Endothelial cell of umbilical vein (primary cell): ENCODE results near the gene EFHC1. TPM values are rescaled to one million over a fixed set of nuclear protein-coding genes. Genes with fewer than 3 reads are reported as not detected.

ENCODE experiments used
- BruUV-seq: library from RNA; stranded (reverse); fragments of 400-500 nt; replicated peaks from 2 replicates; lab custom pipeline; 2021; lab: Mats Ljungman, UMichigan
- CTCF ChIA-PET: fragments of 300-600, 350-600 bp; sonication (Branson Sonifier 250); formaldehyde crosslinking; loops from one replicate; lab custom pipeline; 2021; ENCODE audit warnings: antibody characterized with exemption, inconsistent platforms; lab: Charles Lee
- POLR2A ChIA-PET: fragments of 300-600, 350-600 bp; sonication (Branson Sonifier 250); formaldehyde crosslinking; loops from one replicate; lab custom pipeline; 2021; ENCODE audit warnings: antibody characterized with exemption, inconsistent platforms; lab: Charles Lee
- DNase-seq: peaks from one replicate; pipeline ENCODE4 v3.0.0-alpha.2; 2011; ENCODE audit warnings: low read depth, low spot score
- FAIRE-seq: peaks from 2 replicates; lab custom pipeline; 2011; peaks lifted over from hg19 to GRCh38; lab: Jason Lieb, UNC
- H2AFZ ChIP-seq: 2 replicates; pipeline ENCODE4 v1.6.0; 2012; ENCODE audit warnings: low read depth, low read length, control low read depth, inconsistent platforms
- H3K27ac ChIP-seq: 2 replicates; pipeline ENCODE4 v1.5.1; 2011; ENCODE audit warnings: low read depth, mild to moderate bottlenecking, control low read depth, low read length, moderate library complexity; ENCODE audit not compliant: insufficient read depth
- H3K27me3 ChIP-seq, 2 experiments: 2 replicates each; pipeline versions ENCODE4 v1.6.0 to v1.6.1; 2011; ENCODE audit warnings: low read length in 2 of 2, mixed read lengths in 1 of 2; ENCODE audit not compliant: control insufficient read depth in 2 of 2, insufficient read depth in 2 of 2
- H3K36me3 ChIP-seq, 2 experiments: 2 replicates in 1 of 2; 3 replicates in 1 of 2; pipeline ENCODE4 v1.5.1; 2011; ENCODE audit warnings: low read length in 2 of 2, mild to moderate bottlenecking in 1 of 2, moderate library complexity in 1 of 2; ENCODE audit not compliant: control insufficient read depth in 2 of 2, insufficient read depth in 2 of 2; ENCODE audit errors: extremely low read depth in 1 of 2
- H3K4me1 ChIP-seq: 3 replicates; pipeline ENCODE4 v1.5.1; 2011; ENCODE audit warnings: mild to moderate bottlenecking, low read length; ENCODE audit not compliant: control insufficient read depth, insufficient read depth; ENCODE audit errors: extremely low read depth
- H3K4me2 ChIP-seq: 2 replicates; pipeline ENCODE4 v1.6.1; 2011; ENCODE audit warnings: low read length, control low read depth, mixed read lengths; ENCODE audit not compliant: insufficient read depth
- H3K4me3 ChIP-seq, 3 experiments: fragments of 200-600 bp in 1 of 3; sonication (generic), shearing (Covaris generic) in 1 of 3; replicated peaks in 1 of 3; 2 replicates each; pipeline ENCODE4 v1.5.1; 2011 to 2016; ENCODE audit warnings: control low read depth in 3 of 3, low read length in 3 of 3, mild to moderate bottlenecking in 2 of 3, inconsistent platforms in 1 of 3, low read depth in 1 of 3, moderate library complexity in 1 of 3; ENCODE audit not compliant: insufficient read depth in 1 of 3
- H3K79me2 ChIP-seq: 2 replicates; pipeline ENCODE4 v1.6.0; 2012; ENCODE audit warnings: low read length, inconsistent platforms; ENCODE audit not compliant: control insufficient read depth, insufficient read depth
- H3K9ac ChIP-seq: replicated peaks from 2 replicates; pipeline ENCODE3; 2011; ENCODE audit warnings: low read length, control low read depth; ENCODE audit not compliant: insufficient read depth; ENCODE audit errors: extremely low read depth
- H3K9me1 ChIP-seq: replicated peaks from 3 replicates; pipeline ENCODE4 v1.6.0; 2011; ENCODE audit warnings: mild to moderate bottlenecking, low read length; ENCODE audit not compliant: control insufficient read depth, insufficient read depth; ENCODE audit errors: extremely low read depth
- H3K9me3 ChIP-seq: replicated peaks from 2 replicates; pipeline ENCODE4 v1.5.1; 2012; ENCODE audit warnings: low read length, inconsistent platforms; ENCODE audit not compliant: control insufficient read depth, insufficient read depth
- H4K20me1 ChIP-seq: replicated peaks from 2 replicates; pipeline ENCODE3; 2011; ENCODE audit warnings: mild to moderate bottlenecking, low read length; ENCODE audit not compliant: control insufficient read depth, insufficient read depth; ENCODE audit errors: extremely low read depth
- EZH2 ChIP-seq: IDR thresholded peaks from 2 replicates; pipeline ENCODE4 v1.6.1; 2012; ENCODE audit warnings: borderline replicate concordance, low read depth, mild to moderate bottlenecking, moderate library complexity, low read length, inconsistent platforms; ENCODE audit not compliant: severe bottlenecking
- FOS ChIP-seq: IDR thresholded peaks from 2 replicates; pipeline ENCODE4 v1.6.1; 2011; ENCODE audit warnings: mild to moderate bottlenecking, low read length, moderate library complexity, borderline replicate concordance; ENCODE audit not compliant: insufficient read depth
- JUN ChIP-seq: IDR thresholded peaks from 2 replicates; pipeline ENCODE4 v1.6.1; 2011; ENCODE audit warnings: borderline replicate concordance, low read depth; ENCODE audit not compliant: insufficient read length, insufficient read depth
- MAX ChIP-seq: IDR thresholded peaks from 2 replicates; pipeline ENCODE4 v1.6.1; 2011; ENCODE audit not compliant: insufficient read depth, insufficient read length
- POLR2A ChIP-seq: IDR thresholded peaks from 2 replicates; pipeline ENCODE4 v1.6.1; 2012; ENCODE audit warnings: low read depth, mild to moderate bottlenecking, control low read depth, low read length
- POLR2AphosphoS5 ChIP-seq: IDR thresholded peaks from 2 replicates; pipeline ENCODE4 v1.6.1; 2012; ENCODE audit warnings: low read depth, mild to moderate bottlenecking, control low read depth, low read length, moderate library complexity; ENCODE audit not compliant: insufficient read depth
- dilution Hi-C: fragments of 300-500 bp; cut with MboI; formaldehyde crosslinking; loops from one replicate; pipeline ENCODE4 v1.15.0; 2019; ENCODE audit warnings: low sequenced_read_pairs; ENCODE audit not compliant: extremely low pct_ligation_motif_present
- intact Hi-C: fragments of 100-400 bp; cut with micrococcal nuclease; formaldehyde crosslinking; loops from one replicate; pipeline ENCODE4 v1.10.0; 2022
- polyA plus RNA-seq, 4 experiments: library from polyadenylated mRNA; depleted of rRNA in 3 of 4; stranded (reverse) in 3 of 4; unstranded in 1 of 4; fragments of >200 nt; gene quantifications; 2 replicates each; pipeline versions ENCODE4 v1.2.1 to v1.2.3, GENCODE V29; 2011 to 2012; ENCODE audit warnings: missing spikeins in 1 of 4
- total RNA-seq: library from RNA; stranded (reverse); gene quantifications from 2 replicates; pipeline ENCODE4 v1.2.3, GENCODE V29; 2021

EFHC1 gene
- total and polyA plus RNA-seq, 2 donors (not counting 3 experiments of a cell fraction or from before 2014, with no cell fraction given): 14.6 to 17.6 TPM

GRCh38 chr6:52420668-52421358 is 671 bp downstream of the EFHC1 start:
- Histone ChIP-seq H3K27ac (peak overlapping the region; percentile 84), H3K4me3 (peak overlapping the region; percentile 29 to 73 (median 72)), H4K20me1 (no peaks in the 10 kb centered on the region), H3K4me1 (peaks cover 70% of the 10 kb centered on the region), H3K9me3 (no peaks in the 10 kb centered on the region), H3K4me2 (peak overlapping the region; percentile 81), H3K9me1 (no peaks in the 10 kb centered on the region), H2AFZ (peak overlapping the region; percentile 74), H3K79me2 (no peaks in the 10 kb centered on the region), H3K36me3 (no peaks in the 10 kb centered on the region), H3K9ac (peak overlapping the region; percentile 88), H3K27me3 (no peaks in the 10 kb centered on the region)
- DNase-seq (no peak), FAIRE-seq (no peak)
- no peak for TF ChIP-seq POLR2A
- BruUV-seq: TSS peak; percentile 35
- dilution Hi-C loops (loop anchor here (25.0 kb wide), 1 partner anchor 116 kb away; no protein-coding TSS in a partner anchor), intact Hi-C loops (loop anchor here (1.0 kb wide), 5 partner anchors 68 to 130 kb away; no protein-coding TSS in a partner anchor)
- ChIA-PET CTCF (interaction anchor here (1.1 to 6.4 kb wide), 4 partner anchors 30 to 230 kb away, joined by 3 to 50 read pairs (median 3); no protein-coding TSS in a partner anchor), POLR2A (no interaction called here)

GRCh38 chr6:52422156-52422555 is 2.0 kb downstream of the EFHC1 start:
- POLR2A ChIA-PET: no interaction called here
- Histone ChIP-seq H3K27me3 (no peaks in the 10 kb centered on the region), H3K9me3 (no peaks in the 10 kb centered on the region), H4K20me1 (no peaks in the 10 kb centered on the region), H3K36me3 (no peaks in the 10 kb centered on the region), H3K79me2 (no peaks in the 10 kb centered on the region), H3K4me1 (peaks cover 57% of the 10 kb centered on the region), H3K9me1 (no peaks in the 10 kb centered on the region), H3K4me3 (no peak overlapping the region), H2AFZ (no peak overlapping the region), H3K9ac (no peak overlapping the region), H3K27ac (no peak overlapping the region), H3K4me2 (no peak overlapping the region)
- FAIRE-seq (no peak), DNase-seq (no peak)
- no TSS peak for BruUV-seq
- intact Hi-C loops: no loop called here
- TF ChIP-seq JUN (no peak), POLR2AphosphoS5 (no peak), EZH2 (no peak), MAX (no peak), POLR2A (no peak), FOS (no peak)
- CTCF ChIA-PET: interaction anchor here (0.5 to 1.7 kb wide), 4 partner anchors 15 to 241 kb away, joined by 3 to 4 read pairs (median 4); partner anchors contain the start of gene TRAM2
- dilution Hi-C loops: loop anchor here (25.0 kb wide), 1 partner anchor 115 kb away; no protein-coding TSS in a partner anchor
